Kidney glomerular epithelial cell (primary cell): Measurements from ENCODE around the gene IL32.
"Not testable (repeated sequence)": the region's sequence is repeated elsewhere in the genome, so short reads cannot be mapped to it uniquely, and the experiment has no call there.

Experiments
- DNase-seq: peaks from one replicate; lab custom pipeline; 2025; lab: John Stamatoyannopoulos, UW

The IL32 gene

DNA sequence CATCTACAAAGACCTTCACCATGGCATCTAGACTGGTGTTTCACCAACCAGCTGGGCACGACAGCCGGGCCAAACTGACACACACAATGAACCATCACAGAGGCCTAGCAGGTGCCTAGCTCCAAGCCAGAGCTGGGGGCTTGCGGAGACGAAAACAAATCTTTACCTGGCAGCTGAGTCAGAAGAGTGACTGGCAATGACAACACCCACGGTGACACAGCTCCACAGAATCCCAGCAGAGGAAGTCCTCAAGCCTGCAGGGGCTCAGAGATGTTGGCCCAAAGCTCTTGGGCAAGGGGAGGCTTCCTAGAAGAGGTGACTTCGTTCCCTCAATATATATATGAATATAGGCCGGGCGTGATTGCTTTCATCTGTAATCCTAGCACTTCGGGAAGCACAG, 13.9 kb upstream of the IL32 start:
- DNase-seq = no peak

DNA sequence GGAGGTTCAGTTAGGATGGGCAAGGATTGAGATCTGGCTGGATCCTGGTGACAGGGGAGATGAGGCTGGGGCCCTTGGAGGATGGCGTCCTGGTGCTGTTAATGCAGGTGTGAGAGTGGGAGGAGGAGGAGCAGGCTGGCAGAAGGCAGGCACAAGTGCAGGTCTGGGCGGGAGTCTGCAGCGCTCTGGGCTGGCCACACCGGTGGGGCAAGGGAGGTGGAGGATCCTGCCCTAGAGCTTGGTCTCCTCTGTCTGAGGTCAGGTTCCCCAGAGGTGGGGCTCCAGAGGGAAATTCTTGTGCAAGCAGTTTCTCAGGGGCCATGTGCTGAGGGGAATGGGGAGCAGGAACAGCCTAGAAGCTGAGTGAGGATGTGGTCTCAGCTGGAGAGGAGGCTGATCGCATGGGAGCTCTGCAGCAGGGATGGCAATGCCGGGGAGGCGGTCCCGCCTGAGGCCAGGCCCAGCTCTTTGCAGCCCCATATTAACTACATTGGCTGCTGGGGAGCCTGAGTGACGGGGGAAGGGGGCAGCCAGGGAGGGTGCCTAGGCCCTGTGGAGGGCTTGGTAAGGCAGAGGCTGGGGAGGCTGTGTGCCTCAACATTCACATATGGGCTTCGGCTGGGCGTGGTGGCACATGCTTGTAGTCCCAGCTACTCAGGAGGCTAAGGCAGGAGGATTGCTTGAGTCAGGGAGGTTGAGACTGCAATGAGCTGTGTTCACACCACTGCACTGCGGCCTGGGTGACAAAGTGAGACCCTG, 12.7 kb upstream of the IL32 start:
- not testable (repeated sequence) for DNase-seq

DNA sequence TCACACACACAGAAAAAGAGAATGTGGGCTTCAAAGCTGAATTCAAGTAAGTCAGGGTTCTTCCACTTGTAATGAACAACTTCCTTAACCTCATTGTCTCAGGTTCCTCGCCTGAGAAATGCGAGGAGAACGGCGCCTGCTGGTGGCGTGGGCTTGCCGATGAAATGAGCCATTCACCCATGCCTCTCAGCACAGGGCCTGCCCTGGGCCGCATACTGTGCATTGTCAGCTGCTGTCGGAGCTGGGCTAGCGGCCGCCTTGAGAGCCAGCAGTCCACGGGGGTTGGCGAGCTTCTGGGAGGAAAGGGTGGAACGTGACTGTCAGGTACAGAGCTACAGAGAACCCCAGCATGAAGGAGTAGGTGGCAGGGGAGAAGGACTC, 12.1 kb upstream of the IL32 start:
- DNase-seq = not testable (repeated sequence)

DNA sequence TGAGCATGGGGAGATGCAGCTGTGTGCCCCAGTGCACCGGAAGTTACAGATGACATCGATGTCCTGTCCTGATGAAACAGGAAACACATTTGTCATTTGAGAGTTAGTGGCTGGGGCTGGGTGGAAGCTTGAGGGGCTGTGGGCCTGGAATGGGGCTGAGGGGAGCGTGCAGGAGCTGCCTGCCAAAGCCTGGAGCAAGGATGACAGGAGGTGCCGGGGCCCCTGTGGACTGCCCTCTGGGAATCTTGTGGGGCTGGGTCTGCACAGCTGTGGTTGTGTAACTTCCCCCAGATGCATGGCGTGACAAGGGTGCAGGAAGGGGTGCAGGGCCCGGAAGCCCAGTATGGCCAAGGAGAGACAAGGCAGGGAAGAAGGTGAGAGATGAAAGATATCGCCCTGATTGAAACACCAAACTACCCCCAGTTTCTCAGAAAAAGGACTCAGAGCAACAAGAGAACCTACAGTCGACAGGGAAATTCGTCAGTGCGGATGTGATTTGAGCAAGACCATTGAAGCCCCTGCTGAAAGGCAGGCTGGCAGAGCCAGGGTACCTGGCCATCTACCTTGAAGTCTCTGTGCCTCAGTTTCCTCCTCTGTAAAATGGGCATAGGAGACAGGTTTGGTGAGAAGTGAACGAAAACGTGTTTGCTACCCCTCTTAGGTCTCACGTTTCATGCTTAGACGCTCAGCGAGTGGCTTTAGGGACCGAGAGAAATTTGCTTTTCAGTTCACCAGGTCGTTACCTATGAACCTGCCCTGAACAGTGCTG, 10.3 kb upstream of the IL32 start:
- no peak for DNase-seq

DNA sequence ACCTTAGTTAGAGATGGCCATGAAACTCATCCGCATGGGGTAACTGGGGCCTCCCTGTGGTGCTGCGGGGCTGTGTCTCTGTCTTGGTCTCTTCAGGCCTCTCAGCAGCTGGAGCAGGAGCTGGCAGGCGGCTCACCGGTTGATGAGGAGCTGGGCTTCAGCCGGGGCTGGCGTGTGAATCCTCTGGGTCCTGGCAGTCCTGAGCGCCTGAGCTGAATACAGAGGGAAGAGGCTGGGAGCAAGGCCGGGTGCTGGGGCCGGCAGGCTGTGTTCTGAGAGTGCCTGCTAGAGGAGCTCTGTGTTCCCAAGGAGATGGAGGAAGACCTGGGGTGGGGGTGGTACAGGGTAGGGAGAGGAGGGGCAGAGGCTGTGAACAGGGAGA, 9.7 kb upstream of the IL32 start:
- not testable (repeated sequence) for DNase-seq

DNA sequence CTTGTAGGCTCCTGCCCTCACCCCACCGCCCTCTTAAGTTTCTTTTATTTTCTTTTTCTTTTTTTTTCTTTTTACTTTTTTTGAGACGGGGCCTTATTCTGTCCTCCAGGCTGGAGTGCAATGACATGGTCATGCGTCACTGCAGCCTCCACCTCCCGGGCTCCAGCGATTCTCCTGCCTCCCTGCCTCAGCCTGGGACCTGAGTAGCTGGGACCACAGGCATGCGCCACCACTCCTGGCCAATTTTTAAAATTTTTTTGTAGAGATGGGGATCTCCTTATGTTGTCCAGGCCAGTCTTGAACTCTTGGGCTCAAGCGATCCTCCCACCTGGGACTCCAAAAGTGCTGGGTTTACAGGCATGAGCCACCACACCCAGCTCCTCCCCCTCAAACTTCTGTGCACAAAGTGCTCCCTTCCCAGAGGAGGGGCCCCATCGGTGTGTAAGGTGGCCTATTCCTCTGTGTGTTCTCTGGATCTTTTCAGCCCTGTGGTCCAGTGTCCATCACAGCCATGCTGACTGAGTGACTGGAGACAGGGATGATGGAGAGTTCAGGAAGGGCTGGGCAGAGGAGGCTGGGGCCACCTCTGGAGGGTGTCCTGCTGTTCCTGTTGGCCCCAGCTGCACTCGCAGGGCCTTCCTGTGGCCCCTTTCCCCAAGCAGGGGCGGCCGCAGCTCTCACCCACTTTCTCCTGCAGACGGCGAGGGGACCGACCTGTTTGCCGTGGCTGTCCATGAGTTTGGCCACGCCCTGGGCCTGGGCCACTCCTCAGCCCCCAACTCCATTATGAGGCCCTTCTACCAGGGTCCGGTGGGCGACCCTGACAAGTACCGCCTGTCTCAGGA, 8.9 kb upstream of the IL32 start:
- no peak for DNase-seq

DNA sequence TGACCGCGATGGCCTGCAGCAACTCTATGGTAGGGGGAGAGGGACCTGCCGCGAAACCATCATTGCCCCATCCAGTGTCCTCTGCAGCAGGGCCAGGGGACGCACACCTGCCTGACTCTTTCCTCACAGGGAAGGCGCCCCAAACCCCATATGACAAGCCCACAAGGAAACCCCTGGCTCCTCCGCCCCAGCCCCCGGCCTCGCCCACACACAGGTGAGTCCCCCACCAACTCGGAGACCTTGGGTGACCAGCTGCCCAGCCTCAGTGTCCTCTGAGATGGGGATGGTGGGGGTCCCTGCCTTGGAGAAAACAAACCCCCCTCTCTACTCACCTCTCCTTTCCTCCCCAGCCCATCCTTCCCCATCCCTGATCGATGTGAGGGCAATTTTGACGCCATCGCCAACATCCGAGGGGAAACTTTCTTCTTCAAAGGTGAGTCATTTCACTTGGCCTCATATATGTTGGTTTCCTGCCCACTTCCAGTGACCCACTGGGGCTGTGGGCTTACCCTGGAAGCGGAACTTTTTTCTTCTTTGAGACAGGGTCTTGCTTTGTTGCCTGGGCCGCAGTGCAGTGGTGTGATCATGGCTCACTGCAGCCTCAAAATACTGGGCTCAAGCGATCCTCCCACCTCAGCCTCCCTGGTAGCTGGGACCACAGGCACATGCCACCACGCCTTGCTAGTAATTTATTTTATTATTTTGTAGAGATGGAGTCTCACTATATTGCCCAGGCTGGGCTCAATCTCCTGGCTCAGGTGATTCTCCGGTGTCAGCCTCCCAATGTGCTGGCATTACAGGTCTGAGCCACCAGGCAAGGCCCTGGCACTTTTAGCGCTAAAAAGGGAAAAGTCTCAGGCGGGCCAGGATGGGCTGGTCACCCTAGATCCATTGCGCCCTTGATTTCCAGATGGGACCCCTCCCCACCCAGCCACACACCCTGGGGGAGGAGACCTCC, 8.0 kb upstream of the IL32 start:
- DNase-seq = no peak

DNA sequence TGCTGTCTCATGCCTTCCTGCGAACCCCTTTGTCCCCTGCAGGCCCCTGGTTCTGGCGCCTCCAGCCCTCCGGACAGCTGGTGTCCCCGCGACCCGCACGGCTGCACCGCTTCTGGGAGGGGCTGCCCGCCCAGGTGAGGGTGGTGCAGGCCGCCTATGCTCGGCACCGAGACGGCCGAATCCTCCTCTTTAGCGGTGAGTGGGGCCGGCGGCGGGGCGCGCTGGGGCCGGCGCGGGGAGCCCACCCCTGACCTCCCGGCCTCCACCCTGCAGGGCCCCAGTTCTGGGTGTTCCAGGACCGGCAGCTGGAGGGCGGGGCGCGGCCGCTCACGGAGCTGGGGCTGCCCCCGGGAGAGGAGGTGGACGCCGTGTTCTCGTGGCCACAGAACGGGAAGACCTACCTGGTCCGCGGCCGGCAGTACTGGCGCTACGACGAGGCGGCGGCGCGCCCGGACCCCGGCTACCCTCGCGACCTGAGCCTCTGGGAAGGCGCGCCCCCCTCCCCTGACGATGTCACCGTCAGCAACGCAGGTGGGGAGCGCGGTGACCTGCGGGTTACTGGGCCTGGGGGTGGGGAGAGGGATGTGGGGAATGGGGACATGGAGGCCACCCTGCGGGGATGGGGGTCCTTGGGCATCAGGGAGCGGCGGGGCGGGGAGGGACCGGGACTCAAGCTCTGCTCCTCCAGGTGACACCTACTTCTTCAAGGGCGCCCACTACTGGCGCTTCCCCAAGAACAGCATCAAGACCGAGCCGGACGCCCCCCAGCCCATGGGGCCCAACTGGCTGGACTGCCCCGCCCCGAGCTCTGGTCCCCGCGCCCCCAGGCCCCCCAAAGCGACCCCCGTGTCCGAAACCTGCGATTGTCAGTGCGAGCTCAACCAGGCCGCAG, 7.1 kb upstream of the IL32 start:
- no peak for DNase-seq

DNA sequence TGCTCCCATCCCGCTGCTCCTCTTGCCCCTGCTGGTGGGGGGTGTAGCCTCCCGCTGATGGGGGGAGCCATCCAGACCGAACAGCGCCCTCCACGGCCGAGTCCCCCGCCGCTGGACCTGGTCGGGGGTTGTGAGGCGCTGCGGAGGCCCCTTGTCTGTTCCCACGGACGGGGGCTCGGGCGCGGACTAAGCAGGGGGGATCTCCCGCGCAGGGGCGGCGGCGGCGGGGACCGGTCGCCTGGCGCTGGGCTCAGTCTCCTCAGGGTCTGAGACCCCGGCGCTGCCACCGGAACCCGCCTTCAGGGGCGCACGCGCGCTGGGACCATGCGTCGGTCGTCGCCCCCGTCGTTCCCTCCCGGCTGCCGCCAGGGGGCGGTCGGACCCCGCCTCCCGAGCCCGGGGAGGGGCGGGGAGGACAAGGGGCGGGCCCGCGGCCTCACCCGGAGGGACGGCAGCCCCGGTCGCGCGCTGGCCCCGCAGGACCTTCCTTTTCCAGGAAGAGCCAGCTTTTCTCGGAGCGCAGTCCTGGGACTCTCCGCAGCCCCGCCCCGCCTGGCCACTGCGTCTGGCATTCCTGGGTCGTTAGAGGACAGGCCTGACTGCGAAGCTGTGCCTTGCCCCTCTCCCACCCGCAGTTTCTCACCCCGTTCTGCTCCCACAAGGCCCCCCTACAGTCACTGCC, 6.3 kb upstream of the IL32 start:
- no peak for DNase-seq

DNA sequence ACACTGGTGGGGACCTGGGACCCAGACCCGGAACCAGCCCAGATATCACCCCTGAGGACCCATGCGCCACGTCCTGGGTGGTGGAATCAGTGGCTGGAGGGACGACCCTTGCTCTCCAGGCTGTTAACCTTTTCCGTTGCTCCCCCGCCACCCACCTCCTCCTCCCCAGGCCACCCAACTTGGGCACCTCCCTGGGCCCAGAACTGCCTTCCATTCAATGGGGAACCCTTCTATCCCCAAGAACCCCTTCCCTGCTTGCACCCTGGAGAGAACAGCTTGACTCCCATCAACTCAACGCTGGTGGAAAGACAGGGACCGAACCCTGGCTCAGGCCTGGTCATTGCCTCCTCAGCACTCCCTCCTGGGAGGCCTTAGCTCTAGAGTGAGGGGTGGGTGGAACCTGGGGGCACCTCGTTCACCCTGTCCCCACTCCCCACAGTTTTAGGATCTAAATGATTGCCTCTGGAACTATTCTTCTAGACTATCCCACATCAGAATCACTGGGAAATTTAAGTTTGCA, 5.7 kb upstream of the IL32 start:
- no peak for DNase-seq

DNA sequence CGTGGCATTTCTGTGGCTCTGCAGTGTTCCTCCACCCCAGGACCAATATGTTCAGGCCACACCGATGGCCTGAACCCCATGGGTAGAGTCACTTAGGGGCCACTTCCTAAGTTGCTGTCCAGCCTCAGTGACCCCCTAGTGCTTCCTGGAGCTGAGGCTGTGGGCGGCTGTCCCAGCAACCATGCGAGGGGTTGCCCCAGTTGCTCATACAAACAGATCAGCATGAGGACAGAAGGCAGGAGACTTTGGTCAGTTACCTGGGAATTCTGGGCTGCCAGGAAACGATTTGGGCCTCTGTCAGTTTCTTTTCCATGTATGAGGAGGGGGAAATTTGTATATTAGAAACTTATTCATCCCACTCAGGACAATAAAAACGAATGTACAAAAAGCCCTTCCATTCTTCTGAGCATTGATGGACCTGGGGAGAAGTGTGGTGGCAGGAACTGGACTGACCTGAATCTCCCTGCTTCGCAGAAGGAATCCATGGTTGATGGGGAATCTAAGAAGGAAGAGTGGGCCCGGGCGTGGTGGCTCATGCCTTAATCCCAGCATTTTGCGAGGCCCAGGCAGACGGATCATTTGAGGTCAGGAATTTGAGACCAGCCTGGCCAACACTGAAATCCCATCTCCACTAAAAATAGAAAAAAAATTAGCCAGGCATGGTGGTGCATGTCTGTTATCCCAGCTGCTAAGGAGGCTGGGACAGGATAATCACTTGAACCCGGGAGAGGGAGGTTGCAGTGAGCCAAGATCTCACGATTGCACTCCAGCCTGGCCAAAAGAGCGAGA, 4.9 kb upstream of the IL32 start:
- DNase-seq = no peak

DNA sequence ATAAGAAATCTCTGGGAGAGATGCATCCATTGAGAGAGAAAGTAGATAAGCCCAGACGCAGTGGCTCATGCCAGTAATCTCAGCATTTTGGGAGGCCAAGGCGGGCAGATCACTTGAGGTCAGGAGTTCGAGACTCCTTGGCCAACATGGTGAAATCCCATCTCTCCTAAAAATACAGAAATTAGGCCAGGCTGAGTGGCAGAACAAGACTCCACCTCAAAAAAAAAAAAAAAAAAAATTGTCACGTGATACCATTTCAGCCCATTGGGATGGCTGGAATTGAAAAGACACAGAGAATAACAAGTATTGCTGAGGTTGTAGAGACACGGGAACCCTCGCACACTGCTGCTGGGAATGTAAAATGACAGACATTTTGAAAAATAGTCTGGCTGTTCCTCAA, 2.9 kb upstream of the IL32 start:
- DNase-seq = no peak

DNA sequence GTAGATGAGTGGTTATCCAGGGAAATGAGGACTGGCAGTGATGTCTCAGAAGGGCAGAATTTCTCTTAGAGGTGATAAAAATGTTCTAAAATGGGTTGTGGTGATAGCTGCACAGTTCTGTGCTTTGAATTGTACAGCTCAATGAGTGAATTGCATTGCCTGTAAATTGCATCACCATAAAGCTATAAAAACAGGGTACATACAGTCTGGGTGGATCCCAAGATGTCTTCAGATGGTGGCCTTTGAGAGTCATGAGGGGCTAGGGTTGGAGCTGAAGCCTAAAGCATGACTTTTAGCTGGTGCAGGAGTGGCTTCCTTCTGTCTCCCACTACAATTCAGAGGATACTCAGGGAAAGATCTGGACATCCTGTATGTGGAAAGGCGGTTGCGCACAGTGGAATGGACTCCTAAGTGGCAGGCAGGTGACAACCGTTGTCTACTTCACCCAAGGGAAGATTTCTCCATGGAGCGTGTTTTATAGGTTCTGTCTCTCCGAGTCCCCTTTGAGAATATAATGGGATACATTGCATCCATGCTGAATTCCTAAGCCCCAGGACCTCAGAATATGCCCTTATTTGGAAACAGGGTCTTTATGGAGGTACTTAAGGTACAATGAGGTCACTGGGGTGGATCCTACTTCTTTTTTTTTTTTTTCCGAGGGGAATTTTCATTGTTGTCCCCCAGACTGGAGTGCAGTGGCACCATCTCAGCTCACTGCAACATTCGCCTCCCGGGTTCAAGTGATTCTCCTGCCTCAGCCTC, 1.6 kb upstream of the IL32 start:
- no peak for DNase-seq

DNA sequence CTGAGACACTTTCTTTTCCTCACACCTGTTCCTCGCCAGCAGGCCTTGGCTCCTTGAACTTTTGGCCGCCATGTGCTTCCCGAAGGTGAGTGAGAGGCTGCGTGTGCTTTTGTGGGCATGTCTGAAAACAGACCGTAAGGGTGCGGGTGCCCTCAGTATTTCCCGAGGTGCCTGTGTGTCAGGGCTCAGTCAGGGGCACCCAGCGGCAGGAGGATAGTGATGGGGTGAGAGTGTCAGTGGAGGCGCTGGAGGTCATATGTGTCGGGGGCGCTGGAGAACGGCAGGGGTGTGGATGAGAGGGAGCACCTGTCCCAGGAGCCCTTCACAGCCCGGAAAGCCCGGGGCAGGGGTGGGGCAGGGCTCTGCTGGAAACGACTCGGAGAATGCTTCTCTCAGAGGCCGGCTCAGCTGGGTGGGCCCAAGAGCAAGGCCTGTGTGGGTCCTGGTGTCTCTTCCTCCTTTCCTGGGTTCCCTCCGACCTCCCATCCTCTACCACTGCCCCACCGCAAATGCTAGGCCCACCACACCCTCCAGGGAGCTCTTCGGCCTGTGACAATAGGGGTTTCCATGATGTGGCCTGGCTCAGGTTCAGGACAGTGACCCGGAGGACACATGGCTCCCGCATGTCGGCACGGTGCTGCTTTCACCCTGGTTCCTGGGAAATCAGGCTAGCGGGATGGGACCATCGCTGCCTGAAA, 451 bp downstream of the IL32 start:
- no peak for DNase-seq

DNA sequence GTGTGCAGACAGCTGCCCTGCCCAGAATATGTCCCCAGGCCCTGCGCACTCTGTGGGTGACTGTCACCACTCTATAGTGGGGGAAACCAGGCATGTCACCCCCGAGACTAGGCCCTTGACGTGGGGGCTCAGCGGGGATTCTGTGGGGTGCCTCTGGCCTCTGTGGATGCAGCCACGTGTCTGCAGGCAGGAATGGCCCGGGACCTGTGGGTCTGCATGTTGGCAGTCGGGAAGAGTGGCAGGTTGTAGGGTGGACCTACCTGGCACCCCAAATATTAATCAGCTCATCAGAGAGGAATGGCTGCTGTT, 954 bp downstream of the IL32 start:
- no peak for DNase-seq

DNA sequence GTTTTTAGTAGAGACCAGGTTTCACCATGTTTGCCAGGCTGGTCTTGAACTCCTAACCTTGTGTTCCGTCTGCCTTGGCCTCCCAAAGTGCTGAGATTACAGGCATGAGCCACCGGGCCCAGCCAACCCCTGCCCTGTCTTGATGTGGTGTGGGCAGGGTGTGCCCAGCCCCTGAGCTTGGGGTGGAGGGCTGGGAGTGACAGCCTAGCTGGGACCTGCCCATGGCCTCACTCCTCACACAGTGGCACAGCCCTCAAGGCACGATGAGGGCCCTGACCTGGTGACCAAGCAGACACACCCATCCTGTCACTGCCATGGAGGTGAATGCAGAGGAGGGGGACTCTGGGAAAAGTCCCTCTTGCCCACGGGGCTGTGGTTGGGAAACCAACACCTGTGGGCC, 3.0 kb downstream of the IL32 start:
- DNase-seq = no peak

DNA sequence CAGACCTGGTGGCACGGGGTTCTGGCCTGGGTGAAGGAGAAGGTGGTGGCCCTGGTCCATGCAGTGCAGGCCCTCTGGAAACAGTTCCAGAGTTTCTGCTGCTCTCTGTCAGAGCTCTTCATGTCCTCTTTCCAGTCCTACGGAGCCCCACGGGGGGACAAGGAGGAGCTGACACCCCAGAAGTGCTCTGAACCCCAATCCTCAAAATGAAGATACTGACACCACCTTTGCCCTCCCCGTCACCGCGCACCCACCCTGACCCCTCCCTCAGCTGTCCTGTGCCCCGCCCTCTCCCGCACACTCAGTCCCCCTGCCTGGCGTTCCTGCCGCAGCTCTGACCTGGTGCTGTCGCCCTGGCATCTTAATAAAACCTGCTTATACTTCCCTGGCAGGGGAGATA, 3.7 kb downstream of the IL32 start:
- DNase-seq = not testable (repeated sequence)

DNA sequence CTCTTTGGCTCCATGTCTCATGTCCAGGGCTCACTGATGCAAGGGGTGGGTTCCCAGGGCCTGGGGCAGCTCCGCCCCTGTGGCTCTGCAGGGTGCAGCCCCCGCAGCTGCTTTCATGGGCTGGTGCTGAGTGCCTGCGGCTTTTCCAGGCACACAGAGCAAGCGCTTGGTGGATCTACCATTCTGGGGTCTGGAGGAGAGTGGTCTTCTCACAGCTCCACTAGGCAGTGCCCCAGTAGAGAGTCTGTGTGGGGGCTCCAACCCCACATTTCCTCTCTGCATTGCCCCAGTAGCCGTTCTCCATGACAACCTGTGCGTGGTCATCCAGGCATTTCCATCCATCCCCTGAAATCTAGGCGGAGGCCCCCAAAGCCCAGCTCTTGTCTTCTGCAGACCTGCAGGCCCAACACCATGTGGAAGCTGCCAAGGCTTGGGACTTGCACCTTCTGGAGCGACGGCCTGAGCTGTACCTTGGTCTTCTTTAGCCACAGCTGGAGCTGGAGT, 5.2 kb downstream of the IL32 start:
- DNase-seq = no peak
